Motor neuron (in vitro differentiated cells): ENCODE data around the gene SLC6A6. TPM values are rescaled to one million over a fixed set of nuclear protein-coding genes. Genes with fewer than 3 reads are reported as not detected.
"Not testable (repeated sequence)": the region's sequence is repeated elsewhere in the genome, so short reads cannot be mapped to it uniquely, and the experiment has no call there.

Experiments used
- ATAC-seq, 8 experiments: fragments of 200-7000 bp; cut with Tn5 transposase; replicated peaks in 6 of 8; 2 replicates each; pipeline ENCODE4 v1.8.0; 2021; ENCODE audit warnings: mild to moderate bottlenecking in 8 of 8, moderate library complexity in 8 of 8
- H3K27ac ChIP-seq, 2 donors: fragments of 250-450 bp; sonication (Bioruptor Pico); 2 replicates each; pipeline ENCODE4 v1.9.0; 2021; ENCODE audit warnings: antibody characterized with exemption in 2 of 2, mild to moderate bottlenecking in 2 of 2, moderate library complexity in 1 of 2
- H3K4me1 ChIP-seq, 2 donors: fragments of 250-450 bp; sonication (Bioruptor Pico); replicated peaks in 1 of 2; 2 replicates each; pipeline ENCODE4 v1.6.1; 2021; ENCODE audit warnings: antibody characterized with exemption in 2 of 2, mild to moderate bottlenecking in 2 of 2, moderate library complexity in 1 of 2
- H3K4me3 ChIP-seq, 5 donors: fragments of 250-450 bp; sonication (Bioruptor Pico); 2 replicates each; pipeline ENCODE4 v1.9.0; 2021; ENCODE audit warnings: antibody characterized with exemption in 5 of 5, mild to moderate bottlenecking in 5 of 5, moderate library complexity in 4 of 5
- WGBS, 10 experiments: fragments of 450-650 bp; shearing (Covaris generic); methylation state at CpG; one replicate each; pipeline ENCODE4 v1.0.0; 2022; 5-methylcytosine and 5-hydroxymethylcytosine counted together
- in situ Hi-C, 9 experiments: fragments of 400-800 bp; cut with MboI; loops; one replicate each; pipeline ENCODE4 v1.15.0; 2021; ENCODE audit warnings: low sequenced_read_pairs in 9 of 9, low pct_unique_long_range_greater_than_20kb in 2 of 9; ENCODE audit not compliant: unreplicated experiment in 9 of 9
- total RNA-seq, 8 experiments: library from RNA; unstranded; fragments of 300-600 nt; gene quantifications; 2 replicates each; pipeline versions ENCODE4 v1.2.3 to v1.2.4, GENCODE V29; 2022

The SLC6A6 gene
- total RNA-seq, 8 experiments from 2014 or later: 5.6 to 53.5 (median 8.3) TPM

GRCh38 chr3:14430053-14430452 is 27.6 kb downstream of the SLC6A6 start:
- no peak for ATAC-seq
- H3K4me1 ChIP-seq: peaks cover 7 to 17% of the 10 kb centered on the region in 2 donors

DNA sequence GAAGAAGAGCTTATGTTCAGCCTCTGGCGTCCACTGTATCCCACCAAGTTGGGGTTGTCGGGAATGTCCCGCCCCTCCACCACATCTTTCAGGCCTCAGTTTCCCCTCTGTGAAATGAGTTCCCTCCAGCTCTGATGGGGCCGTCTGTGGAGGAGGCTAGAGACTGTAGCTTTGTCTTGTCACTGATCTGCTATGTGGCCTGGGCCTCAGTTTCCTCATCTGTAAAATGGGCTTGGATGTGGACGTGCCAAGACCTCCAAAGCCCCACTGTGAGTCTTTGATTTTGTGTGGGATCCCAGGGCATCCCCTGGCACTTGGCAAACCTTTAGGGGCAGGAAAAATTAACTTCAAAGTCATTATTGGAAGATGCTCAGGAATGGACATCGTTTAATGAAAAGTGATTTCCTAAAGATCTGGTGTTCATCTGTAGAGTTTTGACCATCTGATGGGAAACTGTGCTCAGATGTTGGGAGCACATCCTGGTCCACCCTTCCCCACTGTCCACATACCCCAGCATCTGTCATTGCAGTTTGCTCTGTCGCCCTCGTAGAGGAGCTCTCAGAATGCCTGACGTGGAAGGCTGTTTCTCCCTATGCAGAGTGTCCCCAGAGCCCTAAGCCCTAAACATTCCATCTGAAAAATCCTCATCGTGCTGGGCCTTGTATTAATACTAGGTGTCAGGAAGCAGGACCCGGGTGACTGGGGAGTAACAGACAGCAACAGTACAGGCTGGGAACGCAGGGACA is 28.5 kb downstream of the SLC6A6 start:
- 76 to 100% (median 100%) methylated on average over 1 to 8 of the region's 12 CpGs; no CpG with 5 or more reads in 1 of the 10 experiments for WGBS, 10 experiments
- no peak for ATAC-seq
- Histone ChIP-seq H3K4me1 (peaks cover 7 to 18% of the 10 kb centered on the region in 2 donors), H3K27ac (no peak overlapping the region), H3K4me3 (no peak overlapping the region)
- in situ Hi-C loops: no loop called here

More at GRCh38 chr3:14430053-14430452, 27.6 kb downstream of the SLC6A6 start:
- Histone ChIP-seq H3K27ac (no peak overlapping the region), H3K4me3 (no peak overlapping the region)
- in situ Hi-C loops: no loop called here
- 73 to 100% (median 100%) methylated on average over 1 to 3 of the region's 5 CpGs; no CpG with 5 or more reads in 5 of the 10 experiments for WGBS, 10 experiments

GRCh38 chr3:14431452-14431916 is 29.1 kb downstream of the SLC6A6 start:
- Histone ChIP-seq H3K4me3 (no peak overlapping the region), H3K27ac (peak overlapping the region in 1 of 2 donors; percentile 50), H3K4me1 (peaks cover 7 to 18% of the 10 kb centered on the region in 2 donors)
- WGBS, 10 experiments: 66 to 100% (median 76%) methylated on average over 1 to 5 of the region's 10 CpGs; no CpG with 5 or more reads in 5 of the 10 experiments
- in situ Hi-C loops: no loop called here
- ATAC-seq: no peak

DNA sequence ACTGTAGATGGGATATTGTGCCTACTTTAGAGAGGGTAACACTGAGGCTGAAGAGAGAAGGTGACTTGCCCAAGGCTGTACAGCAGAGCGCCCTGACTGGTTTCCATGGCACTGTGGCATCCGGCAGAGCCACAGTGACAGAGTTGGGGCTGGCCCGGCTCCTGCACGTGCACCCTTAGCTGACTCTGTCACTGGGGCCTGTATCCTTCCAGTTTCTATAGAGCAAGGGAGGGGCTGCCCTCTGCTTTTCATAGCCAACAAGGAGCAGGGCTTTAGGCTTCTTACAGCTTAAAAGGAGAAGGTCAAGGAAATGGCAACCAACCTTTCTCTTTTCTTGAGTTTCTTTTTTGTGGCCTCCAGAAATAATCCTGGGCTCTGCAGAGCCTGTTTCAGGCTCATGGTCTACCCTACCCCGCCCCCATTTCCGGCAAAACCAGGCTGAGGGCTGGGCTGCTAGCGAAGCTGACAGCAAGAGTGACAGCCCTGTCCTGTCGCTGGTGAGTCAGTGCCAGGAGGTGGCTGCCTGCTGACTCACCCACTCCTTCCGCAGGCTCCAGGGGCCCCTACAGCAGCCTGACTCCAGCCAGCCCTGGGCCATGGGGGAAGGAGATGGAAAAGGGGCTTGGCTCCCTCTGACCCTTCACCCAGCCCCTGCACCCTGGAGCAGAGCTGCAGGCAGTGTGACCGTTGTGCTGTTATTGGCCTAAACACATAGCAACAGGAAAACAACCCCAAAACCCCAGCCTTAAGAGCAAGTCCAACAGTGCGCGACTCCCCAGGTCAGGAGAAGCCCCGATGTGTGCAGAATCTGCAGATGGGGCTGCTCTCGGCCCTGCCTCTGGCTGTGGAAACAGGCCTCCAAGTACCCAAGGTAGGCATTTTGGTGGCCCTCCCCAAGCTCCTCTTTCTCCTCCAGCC is 29.8 kb downstream of the SLC6A6 start:
- in situ Hi-C loops: no loop called here
- ATAC-seq: peak; percentile 80 to 100 (median 98)
- H3K4me3 ChIP-seq: no peak overlapping the region
- H3K27ac ChIP-seq: peak overlapping the region; percentile 23 to 50
- peaks cover 7 to 18% of the 10 kb centered on the region in 2 donors for H3K4me1 ChIP-seq
- WGBS, 10 experiments: 0 to 77% (median 39%) methylated on average over 1 to 8 of the region's 14 CpGs; no CpG with 5 or more reads in 2 of the 10 experiments

DNA sequence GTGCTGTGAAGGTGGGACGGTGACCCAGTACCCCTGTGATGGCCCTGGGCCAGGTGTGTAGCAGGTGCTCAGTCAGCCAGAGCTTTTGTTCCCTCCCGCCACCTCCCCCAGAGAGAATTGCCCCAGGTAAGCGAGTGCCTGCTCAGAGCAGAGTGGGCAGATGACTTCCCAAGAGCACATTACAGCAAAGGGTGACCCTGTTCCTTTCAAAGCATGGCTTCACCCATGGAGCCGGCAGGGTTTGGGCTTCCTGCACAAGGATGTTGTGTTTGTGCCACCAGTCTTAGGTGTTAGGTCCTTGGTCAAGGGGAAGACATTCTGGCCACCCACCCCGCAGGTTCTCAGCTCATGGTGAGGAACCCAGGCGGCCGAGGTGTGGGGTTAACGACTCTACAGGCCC is 30.7 kb downstream of the SLC6A6 start:
- in situ Hi-C loops: no loop called here
- no peak for ATAC-seq
- H3K4me3 ChIP-seq: no peak overlapping the region
- 93 to 100% (median 100%) methylated on average over 1 to 3 of the region's 8 CpGs; no CpG with 5 or more reads in 7 of the 10 experiments for WGBS, 10 experiments
- no peak overlapping the region for H3K27ac ChIP-seq
- H3K4me1 ChIP-seq: peaks cover 7 to 18% of the 10 kb centered on the region in 2 donors

DNA sequence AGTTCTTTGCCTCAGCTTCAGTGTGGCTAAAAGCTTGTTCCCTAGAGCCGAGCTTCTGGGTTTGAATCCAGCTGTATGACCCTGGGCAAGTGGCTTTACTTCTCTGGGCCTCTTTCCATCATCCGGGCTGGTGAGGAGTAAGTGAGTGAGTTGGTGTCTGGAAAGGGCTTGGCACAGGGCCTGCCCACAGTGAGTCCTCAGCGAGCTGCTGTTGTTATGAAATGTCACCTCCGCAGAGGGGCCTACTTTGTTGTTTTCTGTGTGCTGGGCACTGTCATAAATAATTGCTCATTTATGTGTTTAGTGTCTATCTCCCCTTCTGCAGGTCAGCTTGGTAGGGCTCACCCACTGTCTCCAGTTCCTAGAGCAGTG is 31.7 kb downstream of the SLC6A6 start:
- in situ Hi-C loops: no loop called here
- Histone ChIP-seq H3K4me1 (peaks cover 7 to 18% of the 10 kb centered on the region in 2 donors), H3K27ac (no peak overlapping the region), H3K4me3 (no peak overlapping the region)
- no peak for ATAC-seq
- 0 to 89% (median 57%) methylated on average over 1 to 3 of the region's 4 CpGs; no CpG with 5 or more reads in 5 of the 10 experiments for WGBS, 10 experiments

DNA sequence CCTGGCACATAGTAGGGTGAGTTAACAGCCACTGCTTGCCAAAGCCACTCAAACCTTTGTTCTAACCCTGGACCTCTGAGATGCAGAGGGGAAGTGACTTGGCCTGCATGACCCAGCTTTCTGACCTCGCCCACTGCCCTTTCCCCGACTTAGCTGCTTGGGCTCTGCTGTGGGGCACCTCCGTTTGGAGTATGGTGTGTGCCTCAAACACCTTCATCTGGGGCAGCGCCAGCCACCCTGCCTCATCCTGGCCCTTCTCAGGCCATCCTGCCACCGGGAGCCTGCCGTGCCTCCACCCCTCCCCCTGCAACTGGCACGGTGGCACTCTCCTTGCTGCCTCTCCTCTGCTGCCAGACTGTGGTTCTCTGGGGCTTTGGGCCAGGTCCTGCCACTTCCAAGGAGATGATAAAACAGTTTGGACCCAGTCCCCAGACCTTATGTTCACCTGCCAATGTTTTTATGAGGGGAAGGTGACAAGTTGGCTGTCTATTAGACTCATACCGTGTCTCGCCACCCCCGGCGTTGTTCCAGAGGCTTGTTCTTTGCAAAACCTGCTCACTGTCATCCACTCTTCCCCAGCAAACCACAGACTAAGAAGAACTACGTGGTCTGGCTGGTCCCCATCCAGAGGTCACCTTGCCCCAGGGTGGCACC is 32.2 kb downstream of the SLC6A6 start:
- H3K4me3 ChIP-seq: no peak overlapping the region

DNA sequence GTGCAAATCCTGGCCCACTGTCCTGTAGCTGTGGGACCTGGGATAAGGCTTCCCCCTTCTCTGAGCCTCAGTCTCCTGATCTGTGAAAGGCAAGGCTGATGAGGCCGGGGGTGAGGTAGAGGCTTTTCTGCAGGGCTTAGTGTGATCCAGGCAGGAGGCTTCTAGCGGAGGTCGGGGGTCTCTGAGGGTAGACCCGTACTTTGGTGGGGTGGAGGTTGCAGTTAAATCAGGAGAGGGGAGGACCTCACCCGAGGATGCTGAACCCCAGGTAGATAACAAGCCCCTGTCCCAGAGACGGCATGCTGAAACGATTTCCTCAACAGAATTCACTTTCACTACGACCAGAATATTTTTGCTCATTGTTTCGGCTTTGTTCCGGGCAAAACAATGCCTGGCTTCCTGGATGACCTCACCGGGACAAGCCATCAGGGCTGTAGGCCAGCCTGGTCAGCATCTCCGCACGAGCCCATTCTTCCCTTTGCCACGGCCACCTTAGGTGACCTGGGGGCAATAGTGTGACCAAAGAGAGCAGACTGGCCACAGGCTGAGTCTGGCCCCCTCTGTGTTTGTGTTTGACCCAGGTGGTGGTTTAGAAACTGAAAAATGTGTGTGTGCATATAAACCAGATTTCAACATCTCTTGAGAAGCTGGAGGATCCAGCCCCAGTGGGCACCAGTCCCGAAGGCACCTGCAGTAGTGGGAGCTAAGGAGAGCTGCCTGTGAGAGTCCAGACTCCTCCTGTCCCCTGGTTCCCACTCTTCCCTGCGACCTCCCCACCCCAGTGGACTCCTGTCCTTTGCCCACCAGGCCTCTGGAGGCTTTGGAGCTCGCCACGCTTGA is 33.0 kb downstream of the SLC6A6 start:
- no peak overlapping the region for H3K4me3 ChIP-seq
- peaks cover 10 to 27% of the 10 kb centered on the region in 2 donors for H3K4me1 ChIP-seq
- in situ Hi-C loops: no loop called here
- H3K27ac ChIP-seq: no peak overlapping the region
- ATAC-seq: no peak
- WGBS, 10 experiments: 29 to 100% (median 68%) methylated on average over 2 to 10 of the region's 18 CpGs; no CpG with 5 or more reads in 2 of the 10 experiments

More for the DNA sequence above, 32.2 kb downstream of the SLC6A6 start:
- H3K4me1 ChIP-seq: peaks cover 7 to 21% of the 10 kb centered on the region in 2 donors
- H3K27ac ChIP-seq: no peak overlapping the region
- ATAC-seq: no peak
- in situ Hi-C loops: no loop called here
- WGBS, 10 experiments: 23 to 100% (median 90%) methylated on average over 1 to 3 of the region's 12 CpGs; no CpG with 5 or more reads in 5 of the 10 experiments

- peaks cover 10 to 27% of the 10 kb centered on the region in 2 donors for H3K4me1 ChIP-seq
- H3K27ac ChIP-seq: no peak overlapping the region
- ATAC-seq: no peak
- H3K4me3 ChIP-seq: no peak overlapping the region
- in situ Hi-C loops: no loop called here
These were observed 34.5 kb downstream of the SLC6A6 start for GRCh38 chr3:14436954-14437281.

GRCh38 chr3:14437705-14438104 is 35.3 kb downstream of the SLC6A6 start:
- WGBS, 10 experiments: 80 to 100% (median 97%) methylated on average over 1 to 7 of the region's 8 CpGs
- H3K4me1 ChIP-seq: peaks cover 3 to 19% of the 10 kb centered on the region in 2 donors
- H3K4me3 ChIP-seq, in situ Hi-C loops, ATAC-seq, H3K27ac ChIP-seq: not testable (repeated sequence)

- H3K4me1 ChIP-seq: peaks cover 3 to 19% of the 10 kb centered on the region in 2 donors
- WGBS, 10 experiments: 80 to 100% (median 100%) methylated on average over 1 to 3 of the region's 3 CpGs; no CpG with 5 or more reads in 4 of the 10 experiments
- in situ Hi-C loops: no loop called here
- H3K4me3 ChIP-seq: no peak overlapping the region
- ATAC-seq: no peak
- H3K27ac ChIP-seq: no peak overlapping the region
These were observed 35.9 kb downstream of the SLC6A6 start for GRCh38 chr3:14438262-14438661.

GRCh38 chr3:14438929-14439328 is 36.5 kb downstream of the SLC6A6 start:
- WGBS, 10 experiments: 50 to 100% (median 50%) methylated on average over 1 to 2 of the region's 6 CpGs; no CpG with 5 or more reads in 7 of the 10 experiments
- no peak overlapping the region for H3K27ac ChIP-seq
- H3K4me1 ChIP-seq: peaks cover 3 to 19% of the 10 kb centered on the region in 2 donors
- no peak for ATAC-seq
- in situ Hi-C loops: no loop called here
- no peak overlapping the region for H3K4me3 ChIP-seq
